GM20000 (cell line): ENCODE results near the gene CUX1.

Experiments
- DNase-seq: peaks from one replicate; pipeline ENCODE4 v3.0.0; 2012; ENCODE audit warnings: low spot score
- TF ChIP-seq, protein P1 (sequence below): IDR thresholded peaks from 2 replicates; pipeline ENCODE4 v1.5.1; 2012; ENCODE audit warnings: mild to moderate bottlenecking, control low read depth; ENCODE audit errors: extremely low read depth, missing control alignments

Gene CUX1

GRCh38 chr7:101911800-101912715 lies 94.6 kb downstream of the CUX1 start:
- TF ChIP-seq, protein P1, sequence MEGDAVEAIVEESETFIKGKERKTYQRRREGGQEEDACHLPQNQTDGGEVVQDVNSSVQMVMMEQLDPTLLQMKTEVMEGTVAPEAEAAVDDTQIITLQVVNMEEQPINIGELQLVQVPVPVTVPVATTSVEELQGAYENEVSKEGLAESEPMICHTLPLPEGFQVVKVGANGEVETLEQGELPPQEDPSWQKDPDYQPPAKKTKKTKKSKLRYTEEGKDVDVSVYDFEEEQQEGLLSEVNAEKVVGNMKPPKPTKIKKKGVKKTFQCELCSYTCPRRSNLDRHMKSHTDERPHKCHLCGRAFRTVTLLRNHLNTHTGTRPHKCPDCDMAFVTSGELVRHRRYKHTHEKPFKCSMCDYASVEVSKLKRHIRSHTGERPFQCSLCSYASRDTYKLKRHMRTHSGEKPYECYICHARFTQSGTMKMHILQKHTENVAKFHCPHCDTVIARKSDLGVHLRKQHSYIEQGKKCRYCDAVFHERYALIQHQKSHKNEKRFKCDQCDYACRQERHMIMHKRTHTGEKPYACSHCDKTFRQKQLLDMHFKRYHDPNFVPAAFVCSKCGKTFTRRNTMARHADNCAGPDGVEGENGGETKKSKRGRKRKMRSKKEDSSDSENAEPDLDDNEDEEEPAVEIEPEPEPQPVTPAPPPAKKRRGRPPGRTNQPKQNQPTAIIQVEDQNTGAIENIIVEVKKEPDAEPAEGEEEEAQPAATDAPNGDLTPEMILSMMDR = no peak

GRCh38 chr7:101912716-101913110 lies 95.3 kb downstream of the CUX1 start:
- DNase-seq = no peak
- TF ChIP-seq, protein P1 = no peak

More at GRCh38 chr7:101911800-101912715, 94.6 kb downstream of the CUX1 start:
- DNase-seq = no peak

- TF ChIP-seq, protein P1 = no peak
- no peak for DNase-seq
These were observed 95.9 kb downstream of the CUX1 start for GRCh38 chr7:101913247-101913721.

- TF ChIP-seq, protein P1 = no peak
- DNase-seq = no peak
These were observed 96.4 kb downstream of the CUX1 start for GRCh38 chr7:101913851-101914250.

DNA sequence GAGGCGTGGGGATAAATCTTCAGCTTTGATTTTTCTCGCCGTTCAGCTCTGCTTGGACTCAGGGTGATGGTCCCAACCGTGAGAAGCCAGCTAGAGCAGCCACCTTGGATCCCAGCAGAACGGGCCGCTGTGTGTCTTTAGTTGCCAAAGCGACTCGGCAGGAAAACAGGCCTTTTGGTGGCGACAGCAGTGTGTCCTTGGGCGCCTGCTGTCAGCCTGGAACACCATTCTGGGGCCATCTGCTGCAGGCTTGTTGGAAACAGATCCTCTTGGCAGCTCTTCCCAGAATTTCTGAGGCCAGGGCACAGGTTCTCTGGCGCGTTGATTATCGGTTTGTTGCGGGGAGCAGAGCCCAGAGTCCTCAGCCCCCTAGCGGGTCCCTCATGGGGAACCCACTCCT lies 97.6 kb downstream of the CUX1 start:
- DNase-seq = no peak
- TF ChIP-seq, protein P1 = no peak

GRCh38 chr7:101916041-101916800 lies 98.8 kb downstream of the CUX1 start:
- TF ChIP-seq, protein P1 = no peak
- DNase-seq = no peak

DNA sequence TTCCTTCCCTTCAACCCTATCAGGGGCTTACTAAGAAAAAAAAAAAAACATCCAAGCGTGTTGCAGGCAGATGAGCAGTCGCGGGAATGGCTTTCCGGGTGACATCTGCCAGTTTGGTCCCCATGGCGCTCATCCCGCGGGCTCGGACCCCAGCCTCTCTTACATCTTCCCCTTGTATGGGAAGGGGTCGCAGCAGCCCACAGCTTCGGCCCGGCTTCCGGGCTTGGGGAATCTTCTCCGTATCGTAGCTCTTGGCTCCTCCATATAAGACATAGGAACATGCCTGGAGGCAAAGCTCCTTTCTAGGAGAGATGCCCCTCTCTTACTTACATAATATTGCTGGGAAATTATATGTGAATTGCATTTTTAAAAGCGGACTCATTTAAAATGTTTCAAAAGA lies 99.5 kb downstream of the CUX1 start:
- DNase-seq = no peak
- TF ChIP-seq, protein P1 = no peak
